ENCODE measurements around the gene LRCH1.

- TF ChIP-seq CTCF (IDR thresholded peaks at IDR 0.05): no peak
- no peak for TF ChIP-seq EP300 (IDR thresholded peaks at IDR 0.05)
- TF ChIP-seq POLR2A (IDR thresholded peaks at IDR 0.05): no peak
Measured at GRCh38 chr13:46676378-46676725, 123.4 kb downstream of the LRCH1 start.
